ENCODE data around the gene A3GALT2.
"Not testable (repeated sequence)": the region's sequence is repeated elsewhere in the genome, so short reads cannot be mapped to it uniquely, and the experiment has no call there.

Gene A3GALT2

DNA sequence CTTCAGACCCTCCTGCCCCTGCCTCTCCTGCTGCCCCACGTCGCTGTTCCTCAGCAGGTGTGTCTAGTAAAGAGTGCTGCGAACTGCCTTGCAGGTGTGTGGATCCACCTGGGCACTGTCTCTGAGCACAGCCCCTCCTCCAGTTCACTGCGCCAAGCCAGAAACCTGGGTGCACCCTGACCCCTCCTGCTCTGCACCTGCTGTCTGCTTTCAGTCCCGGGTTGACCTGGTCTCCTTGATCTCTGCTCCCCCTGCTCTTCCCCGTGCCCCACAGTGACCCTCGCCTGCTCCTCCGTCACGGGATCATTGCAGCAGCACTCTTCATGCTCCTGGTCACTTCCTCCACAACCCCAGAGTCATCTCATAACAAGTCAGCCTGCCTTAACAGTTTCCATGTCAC lies 6.5 kb downstream of the A3GALT2 start:
- H3K4me3 ChIP-seq (ENCODE audit: low read depth, low read length), result no peak overlapping the region

DNA sequence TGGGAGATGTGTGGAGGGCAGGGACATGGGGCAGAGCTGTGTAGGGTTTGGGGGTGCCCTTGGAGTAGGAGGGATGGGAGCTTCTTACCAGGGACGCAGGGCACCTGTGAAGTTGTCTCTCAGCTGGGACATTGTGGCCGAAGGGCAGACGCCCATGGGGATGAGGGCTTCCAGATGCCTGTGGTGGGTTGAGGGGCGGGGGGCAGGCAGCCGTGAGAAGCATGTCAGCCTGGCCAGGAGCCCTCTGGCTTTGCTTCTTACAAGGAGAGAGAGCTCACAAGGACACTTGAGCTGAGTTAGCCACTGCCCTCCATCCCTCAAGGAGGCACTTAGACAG lies 8.5 kb downstream of the A3GALT2 start:
- H3K4me3 ChIP-seq (ENCODE audit: low read depth, low read length), result no peak overlapping the region

- no peak overlapping the region for H3K4me3 ChIP-seq (ENCODE audit: low read depth, low read length)
These were observed 9.0 kb downstream of the A3GALT2 start for GRCh38 chr1:33311706-33312412.

DNA sequence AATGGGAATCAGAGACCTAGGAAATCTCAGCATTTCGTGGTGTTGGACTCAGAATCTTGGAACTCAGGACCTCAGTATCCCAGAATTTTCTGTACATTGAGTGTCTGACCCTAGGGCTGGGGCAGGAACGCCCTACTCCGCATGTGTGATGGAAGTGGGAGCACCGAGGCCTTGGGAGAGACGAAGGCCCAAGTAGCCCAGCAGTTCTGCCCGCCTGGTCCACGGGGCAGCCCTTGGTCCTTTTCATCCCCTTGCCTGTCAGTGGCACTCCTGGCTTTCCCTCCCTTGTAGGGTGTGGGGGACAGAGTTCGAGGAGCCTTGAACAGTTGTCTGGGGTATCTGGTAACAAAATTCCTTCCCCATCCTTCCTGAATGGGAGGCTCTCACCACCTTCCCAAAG lies 10.2 kb downstream of the A3GALT2 start:
- H3K4me3 ChIP-seq (ENCODE audit: low read depth, low read length), result no peak overlapping the region

GRCh38 chr1:33309351-33309750 lies 11.5 kb downstream of the A3GALT2 start:
- H3K4me3 ChIP-seq (ENCODE audit: low read depth, low read length), result not testable (repeated sequence)

- H3K4me3 ChIP-seq (ENCODE audit: low read depth, low read length), result no peak overlapping the region
These were observed 13.4 kb downstream of the A3GALT2 start for GRCh38 chr1:33307494-33307864.

DNA sequence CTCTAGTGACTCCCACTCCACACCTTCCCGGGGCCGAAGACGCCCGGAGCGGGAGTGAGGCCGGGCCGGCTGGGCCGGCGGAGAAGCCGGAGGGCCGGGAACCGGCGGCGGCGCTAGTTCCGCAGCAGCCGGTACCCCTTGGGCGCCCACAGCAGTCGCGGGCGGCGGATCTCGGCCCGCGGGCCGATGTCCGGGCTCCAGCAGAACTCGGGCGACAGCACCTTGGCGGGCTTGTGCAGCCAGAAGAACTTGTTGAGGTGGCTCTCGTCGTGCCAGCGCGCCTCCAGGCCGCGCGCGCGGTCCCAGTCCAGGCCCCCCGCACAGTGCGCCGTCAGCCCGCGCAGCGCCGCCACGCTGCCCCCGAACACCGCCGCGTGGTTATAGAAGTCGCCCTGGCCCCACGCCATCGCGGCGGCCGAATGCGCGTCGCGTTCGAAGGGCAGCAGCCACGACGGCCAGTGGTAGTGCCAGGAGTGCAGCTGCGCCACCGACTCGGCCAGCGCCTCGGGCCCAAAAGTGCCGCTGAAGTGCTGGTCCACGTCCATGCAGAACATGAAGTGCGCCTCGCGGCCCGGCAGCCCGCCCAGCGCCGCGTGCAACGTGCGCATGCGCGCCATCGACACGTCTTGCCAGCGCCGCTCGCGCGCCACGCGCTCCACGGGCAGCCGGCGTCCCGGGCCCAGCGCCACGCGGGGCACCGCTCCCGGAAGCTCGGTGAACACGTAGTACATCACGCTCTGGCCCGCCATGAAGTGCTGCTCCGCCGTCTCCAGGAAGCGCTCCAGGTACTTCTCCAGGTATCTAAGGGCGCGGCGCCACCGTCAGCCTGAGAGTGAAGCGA lies 14.0 kb downstream of the A3GALT2 start:
- H3K4me3 ChIP-seq (ENCODE audit: low read depth, low read length), result no peak overlapping the region

- no peak overlapping the region for H3K4me3 ChIP-seq (ENCODE audit: low read depth, low read length)
These were observed 14.9 kb downstream of the A3GALT2 start for GRCh38 chr1:33305816-33306652.

DNA sequence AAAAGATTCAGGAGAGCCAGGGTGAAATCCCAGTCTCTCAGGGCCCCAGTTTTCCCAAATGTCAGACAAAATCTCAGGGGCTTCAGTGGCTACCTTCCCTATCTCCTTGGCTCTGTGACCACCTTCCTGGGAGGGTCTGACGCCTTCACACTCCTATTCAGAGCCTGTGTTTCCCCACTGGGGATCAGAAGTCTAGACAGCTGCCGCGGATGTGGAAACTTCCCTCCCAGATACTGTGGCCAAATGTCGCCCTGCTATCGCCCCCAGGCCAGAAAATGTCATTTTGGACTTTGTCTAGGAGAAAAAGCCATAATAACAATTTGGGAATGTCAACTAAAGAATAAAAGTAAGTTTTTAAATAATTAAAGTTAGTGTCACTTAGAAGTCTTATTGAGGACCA lies 15.9 kb downstream of the A3GALT2 start:
- H3K4me3 ChIP-seq (ENCODE audit: low read depth, low read length), result no peak overlapping the region

DNA sequence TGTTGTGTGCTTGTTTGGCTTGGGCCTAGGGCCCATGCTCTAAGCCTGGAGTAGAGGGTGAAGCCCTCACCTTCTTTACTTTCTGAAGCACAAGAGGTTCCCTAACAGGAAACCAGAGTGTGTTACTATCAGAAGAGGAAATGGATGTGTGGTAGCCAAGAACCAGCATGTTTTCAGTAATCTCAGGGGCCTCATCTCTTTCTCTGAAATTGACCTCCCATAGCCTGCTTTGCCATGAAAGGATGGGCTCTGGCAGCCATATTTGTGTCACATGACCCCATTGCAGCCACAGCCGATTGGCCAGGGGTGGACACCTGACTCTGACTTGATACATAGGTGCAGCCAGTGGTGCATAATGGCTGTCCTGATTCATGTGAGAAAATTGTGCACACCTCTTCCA lies 18.6 kb downstream of the A3GALT2 start:
- H3K4me3 ChIP-seq (ENCODE audit: low read depth, low read length), result no peak overlapping the region

- H3K4me3 ChIP-seq (ENCODE audit: low read depth, low read length), result no peak overlapping the region
These were observed 19.5 kb downstream of the A3GALT2 start for GRCh38 chr1:33301273-33301984.

- no peak overlapping the region for H3K4me3 ChIP-seq (ENCODE audit: low read depth, low read length)
These were observed 20.2 kb downstream of the A3GALT2 start for GRCh38 chr1:33300673-33301072.

- no peak overlapping the region for H3K4me3 ChIP-seq (ENCODE audit: low read depth, low read length)
These were observed 21.3 kb downstream of the A3GALT2 start for GRCh38 chr1:33299461-33300155.

- H3K4me3 ChIP-seq (ENCODE audit: low read depth, low read length), result no peak overlapping the region
These were observed 22.1 kb downstream of the A3GALT2 start for GRCh38 chr1:33298623-33299277.

DNA sequence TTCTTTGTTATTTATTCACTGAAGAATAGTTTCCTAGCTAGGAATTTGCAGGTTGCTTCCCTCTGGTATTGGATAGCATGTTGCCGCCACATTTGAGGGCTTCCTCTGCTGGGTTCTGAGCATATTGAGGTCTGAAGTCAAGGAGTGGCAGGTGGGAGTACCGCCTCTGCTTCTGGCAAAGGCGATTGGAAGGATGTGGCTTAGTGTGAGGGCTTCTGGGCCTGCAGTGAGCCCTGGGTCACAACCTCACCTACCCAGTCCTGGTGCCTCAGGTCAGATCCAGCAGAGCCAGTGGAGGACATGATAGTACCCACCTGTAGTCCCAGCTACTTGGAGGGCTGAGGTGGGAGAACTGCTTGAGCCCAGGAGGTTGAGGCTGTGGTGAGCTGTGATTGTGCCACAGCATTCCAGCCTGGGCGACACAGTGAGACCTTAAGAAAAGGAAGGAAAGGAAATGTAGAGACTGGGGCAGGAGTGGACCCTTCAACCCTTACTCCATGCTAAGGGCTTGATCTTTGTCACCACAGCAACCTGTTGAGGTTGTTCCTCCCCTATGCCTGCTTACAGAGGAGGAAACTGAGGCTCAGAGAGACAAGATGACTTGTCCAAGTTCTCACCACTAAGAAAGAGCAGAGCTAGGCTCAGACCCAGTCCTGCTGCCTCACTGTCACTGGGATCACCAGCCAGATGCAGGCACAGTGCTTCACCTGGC lies 22.8 kb downstream of the A3GALT2 start:
- no peak overlapping the region for H3K4me3 ChIP-seq (ENCODE audit: low read depth, low read length)

DNA sequence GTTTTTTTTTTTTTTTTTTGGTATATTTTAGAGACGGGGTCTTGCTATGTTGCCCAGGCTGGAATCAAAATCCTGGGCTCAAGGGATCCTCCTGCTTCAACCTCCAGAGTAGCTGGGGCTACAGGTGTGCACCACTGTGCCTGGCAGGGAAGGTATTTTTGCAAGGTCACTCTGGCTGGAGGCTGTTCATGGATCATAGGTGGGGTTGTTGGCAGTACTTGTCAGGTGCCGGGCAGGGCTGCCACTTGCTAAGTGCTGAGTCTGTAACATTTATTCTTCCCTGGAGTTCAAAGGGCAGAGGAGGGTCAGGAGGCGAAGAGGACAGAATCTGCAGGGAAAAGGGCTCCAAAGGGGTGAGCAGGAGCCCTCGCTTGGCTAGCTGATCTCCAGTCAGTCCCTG lies 24.1 kb downstream of the A3GALT2 start:
- no peak overlapping the region for H3K4me3 ChIP-seq (ENCODE audit: low read depth, low read length)

DNA sequence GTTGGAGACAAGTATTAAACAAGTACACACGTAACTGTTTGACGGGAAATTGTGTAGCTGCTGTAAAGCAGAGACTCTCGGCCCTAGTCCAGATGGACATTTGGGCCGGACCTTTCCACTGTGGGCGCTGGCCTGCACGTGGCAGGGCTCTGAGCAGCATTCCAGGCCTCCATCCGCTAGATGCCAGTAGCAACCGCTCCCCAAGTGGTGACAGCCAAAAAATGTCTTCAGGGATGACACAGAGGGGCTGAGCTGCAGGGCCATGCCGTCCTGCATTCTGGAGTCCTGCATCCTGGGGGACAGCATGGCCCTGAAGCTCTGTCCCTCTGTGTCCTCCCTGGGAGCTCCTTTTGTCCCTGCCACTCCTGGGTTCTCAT lies 24.8 kb downstream of the A3GALT2 start:
- no peak overlapping the region for H3K4me3 ChIP-seq (ENCODE audit: low read depth, low read length)

GRCh38 chr1:33295450-33296081 lies 25.3 kb downstream of the A3GALT2 start:
- H3K4me3 ChIP-seq (ENCODE audit: low read depth, low read length), result no peak overlapping the region

GRCh38 chr1:33295023-33295422 lies 25.9 kb downstream of the A3GALT2 start:
- no peak overlapping the region for H3K4me3 ChIP-seq (ENCODE audit: low read depth, low read length)

Data from iPS-11a (cell line).